Measurements from ENCODE around the gene EHMT1.
A peak's percentile ranks its signal among the peaks of the same experiment; 100 is the strongest.

The EHMT1 gene

DNA sequence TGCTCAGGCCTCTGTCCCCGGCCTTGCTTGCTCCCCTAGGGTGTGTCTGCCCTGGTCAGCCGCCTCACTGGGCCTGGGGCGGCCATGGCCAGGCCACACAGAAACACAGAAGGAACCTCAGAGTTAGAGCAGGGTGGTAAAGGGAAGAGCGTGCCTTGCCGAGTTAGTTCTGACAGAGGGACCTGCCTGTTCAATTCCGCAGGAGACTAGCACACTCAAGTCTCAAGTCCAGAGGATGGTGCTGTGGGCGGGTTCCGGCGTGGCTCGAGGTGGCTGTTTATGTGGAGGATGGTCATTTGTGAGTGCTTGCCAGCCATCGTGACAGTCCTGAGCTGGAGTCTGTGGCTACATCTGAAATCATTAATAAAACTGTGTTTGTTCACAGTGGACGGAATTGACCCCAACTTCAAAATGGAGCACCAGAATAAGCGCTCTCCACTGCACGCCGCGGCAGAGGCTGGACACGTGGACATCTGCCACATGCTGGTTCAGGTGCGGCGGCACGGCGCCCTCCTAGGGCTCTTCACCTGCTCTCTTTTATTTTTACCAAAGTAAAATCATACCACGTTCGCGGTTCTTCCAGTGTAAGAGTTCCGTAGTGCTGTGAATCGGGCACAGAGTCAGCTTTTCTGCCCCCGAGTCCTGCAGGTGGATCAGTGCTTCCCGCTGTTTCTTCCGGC lies 163.2 kb downstream of the EHMT1 start:
- TF ChIP-seq POLR2A (IDR thresholded peaks at IDR 0.05; ENCODE audit: low read depth, low read length) (no peak), TAF1 (IDR thresholded peaks at IDR 0.05; ENCODE audit: borderline replicate concordance, low read depth, low read length) (no peak), POLR2AphosphoS5 (IDR thresholded peaks at IDR 0.05; ENCODE audit: low read depth, low read length) (no peak)
- FAIRE-seq, result no peak
- no peak for DNase-seq (ENCODE audit: insufficient read length)

- FAIRE-seq (no peak), DNase-seq (ENCODE audit: insufficient read length) (no peak)
- no peak for TF ChIP-seq TAF1 (IDR thresholded peaks at IDR 0.05; ENCODE audit: borderline replicate concordance, low read depth, low read length)
- no peak for TF ChIP-seq POLR2AphosphoS5 (IDR thresholded peaks at IDR 0.05; ENCODE audit: low read depth, low read length)
- no peak for TF ChIP-seq POLR2A (IDR thresholded peaks at IDR 0.05; ENCODE audit: low read depth, low read length)
Observed at GRCh38 chr9:137783521-137783920, 164.7 kb downstream of the EHMT1 start.

DNA sequence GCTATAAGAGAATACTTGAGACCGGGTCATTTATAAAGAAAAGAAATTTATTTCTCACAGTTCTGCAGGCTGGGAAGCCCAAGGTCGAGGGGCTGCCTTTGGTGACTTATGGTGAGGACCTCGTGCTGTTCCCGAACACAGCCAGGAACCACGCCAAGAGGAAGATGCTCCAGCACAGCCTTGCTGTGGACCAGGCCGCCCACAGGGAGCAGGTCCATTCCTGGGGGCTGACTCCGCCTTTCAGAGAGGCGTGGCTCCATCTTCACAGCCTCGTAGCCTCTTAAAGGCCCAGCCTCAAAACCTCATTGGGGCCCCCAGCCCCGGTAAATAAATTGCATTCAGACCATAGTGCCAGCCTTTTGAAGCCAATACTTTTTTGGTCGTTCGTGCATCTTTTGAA lies 165.2 kb downstream of the EHMT1 start:
- no peak for TF ChIP-seq POLR2A (IDR thresholded peaks at IDR 0.05; ENCODE audit: low read depth, low read length)
- TF ChIP-seq POLR2AphosphoS5 (IDR thresholded peaks at IDR 0.05; ENCODE audit: low read depth, low read length), result no peak
- no peak for TF ChIP-seq TAF1 (IDR thresholded peaks at IDR 0.05; ENCODE audit: borderline replicate concordance, low read depth, low read length)
- DNase-seq (ENCODE audit: insufficient read length), result no peak
- no peak for FAIRE-seq

GRCh38 chr9:137784641-137785513 lies 166.1 kb downstream of the EHMT1 start:
- FAIRE-seq (no peak), DNase-seq (ENCODE audit: insufficient read length) (no peak)
- TF ChIP-seq POLR2AphosphoS5 (IDR thresholded peaks at IDR 0.05; ENCODE audit: low read depth, low read length) (0 out of 2 replicates have a peak, but pooled peaks have one; percentile 32), POLR2A (IDR thresholded peaks at IDR 0.05; ENCODE audit: low read depth, low read length) (peak; percentile 39; the same call in 1 of the 2 replicates), TAF1 (IDR thresholded peaks at IDR 0.05; ENCODE audit: borderline replicate concordance, low read depth, low read length) (no peak)

DNA sequence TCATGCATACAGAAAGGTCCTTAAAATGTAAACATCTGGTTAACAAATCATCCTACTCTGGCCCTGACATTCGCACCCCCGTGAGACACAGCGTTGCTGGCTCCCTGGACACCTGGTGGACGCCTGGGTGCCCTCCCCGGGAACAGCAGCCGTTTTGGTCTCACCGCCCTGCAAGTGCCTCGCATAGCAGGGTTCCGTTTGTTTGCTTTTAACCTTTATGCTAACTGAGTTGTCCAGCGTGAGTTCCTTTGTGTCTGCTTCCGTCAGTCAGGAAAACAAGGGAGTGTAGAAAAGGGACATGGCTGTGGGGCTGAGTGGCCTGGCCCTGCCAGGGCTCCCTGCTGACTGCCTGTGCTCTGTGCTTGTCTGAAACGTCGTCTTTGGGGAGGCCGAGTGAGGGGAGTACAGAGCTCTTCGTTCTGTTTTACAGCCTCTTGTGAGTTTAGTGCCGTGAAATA lies 166.9 kb downstream of the EHMT1 start:
- no peak for FAIRE-seq
- TF ChIP-seq TAF1 (IDR thresholded peaks at IDR 0.05; ENCODE audit: borderline replicate concordance, low read depth, low read length) (no peak), POLR2A (IDR thresholded peaks at IDR 0.05; ENCODE audit: low read depth, low read length) (no peak), POLR2AphosphoS5 (IDR thresholded peaks at IDR 0.05; ENCODE audit: low read depth, low read length) (no peak)
- no peak for DNase-seq (ENCODE audit: insufficient read length)

DNA sequence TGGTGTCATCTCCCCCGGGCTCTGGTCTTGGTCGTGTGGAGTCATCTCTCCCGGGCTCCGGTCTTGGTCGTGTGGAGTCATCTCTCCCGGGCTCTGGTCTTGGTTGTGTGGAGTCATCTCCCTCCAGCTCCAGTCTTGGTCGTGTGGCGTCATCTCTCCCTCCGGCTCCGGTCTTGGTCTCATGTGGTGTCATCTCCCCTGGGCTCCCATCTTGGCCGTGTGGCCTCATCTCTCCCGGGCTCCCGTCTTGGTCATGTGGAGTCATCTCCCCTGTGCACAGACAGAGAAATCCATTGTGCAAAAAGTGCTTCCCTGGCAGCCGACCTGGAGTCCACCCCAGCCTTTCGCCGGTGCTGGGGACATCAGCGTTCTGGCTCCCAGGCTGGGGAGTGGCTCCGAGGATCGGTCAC lies 167.7 kb downstream of the EHMT1 start:
- FAIRE-seq (no peak), DNase-seq (ENCODE audit: insufficient read length) (no peak)
- TF ChIP-seq POLR2A (IDR thresholded peaks at IDR 0.05; ENCODE audit: low read depth, low read length) (no peak), TAF1 (IDR thresholded peaks at IDR 0.05; ENCODE audit: borderline replicate concordance, low read depth, low read length) (no peak), POLR2AphosphoS5 (IDR thresholded peaks at IDR 0.05; ENCODE audit: low read depth, low read length) (no peak)

- no peak for FAIRE-seq
- 0 out of 2 replicates have a peak, but pooled peaks have one; percentile 20 for TF ChIP-seq POLR2AphosphoS5 (IDR thresholded peaks at IDR 0.05; ENCODE audit: low read depth, low read length)
- TF ChIP-seq POLR2A (IDR thresholded peaks at IDR 0.05; ENCODE audit: low read depth, low read length), result no peak
- DNase-seq (ENCODE audit: insufficient read length), result no peak
Observed at GRCh38 chr9:137787381-137787780, 168.6 kb downstream of the EHMT1 start.

DNA sequence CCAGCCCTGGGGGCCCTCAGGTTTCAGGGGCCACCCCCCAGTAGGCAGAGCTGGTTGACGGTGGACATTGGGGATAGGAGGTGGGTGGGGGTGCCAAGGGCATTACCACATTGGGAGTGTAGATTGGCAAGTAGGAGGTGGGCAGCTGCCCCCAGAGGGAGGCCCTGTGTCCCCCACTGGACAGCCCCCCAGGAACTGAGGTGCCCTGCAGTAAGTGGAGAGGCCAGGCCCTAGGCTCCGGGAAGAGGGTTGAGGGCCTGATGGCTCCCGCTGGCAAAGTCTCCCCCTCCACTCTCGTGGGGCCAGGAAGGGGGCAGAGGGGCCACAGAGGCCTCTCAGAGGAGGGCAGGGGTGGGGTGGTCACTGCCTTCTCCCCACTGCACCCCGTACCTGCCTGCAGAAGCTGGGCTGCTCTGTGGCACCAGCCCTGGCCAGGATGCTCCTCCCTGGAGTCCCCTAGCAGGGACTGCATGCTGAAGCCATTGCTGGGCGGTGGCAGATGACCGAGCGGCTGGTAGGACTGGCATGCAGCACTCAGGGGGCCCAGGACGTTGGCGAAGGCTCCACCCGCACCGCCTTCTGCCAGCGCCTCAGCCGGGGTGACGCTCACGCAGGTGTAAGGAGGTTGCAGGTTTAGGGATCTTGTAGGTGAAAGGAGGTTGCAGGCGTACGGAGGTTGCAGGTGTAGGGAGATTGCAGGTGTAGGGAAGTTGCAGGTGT lies 169.1 kb downstream of the EHMT1 start:
- DNase-seq (ENCODE audit: insufficient read length) (no peak), FAIRE-seq (no peak)
- TF ChIP-seq TAF1 (IDR thresholded peaks at IDR 0.05; ENCODE audit: borderline replicate concordance, low read depth, low read length), result no peak
- TF ChIP-seq POLR2A (IDR thresholded peaks at IDR 0.05; ENCODE audit: low read depth, low read length), result no peak
- TF ChIP-seq POLR2AphosphoS5 (IDR thresholded peaks at IDR 0.05; ENCODE audit: low read depth, low read length), result no peak

DNA sequence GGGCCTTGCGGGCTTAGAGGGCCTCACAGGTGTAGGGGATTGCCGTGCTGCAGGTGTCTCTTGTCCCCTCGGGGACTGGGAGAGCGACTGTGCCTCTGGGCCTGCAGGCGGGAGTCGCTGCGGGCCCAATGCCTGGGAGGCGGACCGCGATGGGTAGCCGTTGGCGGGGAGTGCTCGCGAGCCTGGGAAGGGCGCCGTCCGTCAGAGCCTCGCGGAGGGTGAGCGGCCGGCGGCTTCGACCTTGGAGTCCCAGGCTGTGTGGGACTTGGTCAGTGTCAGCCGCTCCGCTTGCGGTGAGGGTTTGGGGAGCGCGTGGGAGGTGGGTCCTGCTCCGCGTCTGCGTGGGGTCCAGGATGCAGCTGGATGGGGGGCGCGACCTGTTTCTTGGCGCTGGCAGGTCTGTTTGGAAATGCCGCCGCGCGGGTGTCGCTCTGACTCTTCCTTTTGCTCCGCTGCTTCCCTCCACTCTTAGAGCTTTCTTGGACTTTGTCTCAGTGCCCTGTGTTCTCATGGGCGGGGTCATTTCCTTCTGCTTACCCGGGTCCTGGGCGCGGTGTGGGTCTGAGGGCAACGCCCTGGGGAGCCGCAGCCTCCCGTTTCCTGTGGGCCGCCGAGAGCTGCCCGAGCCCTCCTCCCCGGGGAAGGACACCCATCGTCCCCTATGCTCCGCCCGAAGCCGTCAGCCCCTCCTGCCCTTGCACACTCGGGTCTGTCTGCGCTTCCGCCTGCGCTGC lies 169.9 kb downstream of the EHMT1 start:
- FAIRE-seq (no peak), DNase-seq (ENCODE audit: insufficient read length) (no peak)
- TF ChIP-seq POLR2AphosphoS5 (IDR thresholded peaks at IDR 0.05; ENCODE audit: low read depth, low read length), result no peak
- TF ChIP-seq POLR2A (IDR thresholded peaks at IDR 0.05; ENCODE audit: low read depth, low read length), result no peak
- no peak for TF ChIP-seq TAF1 (IDR thresholded peaks at IDR 0.05; ENCODE audit: borderline replicate concordance, low read depth, low read length)

DNA sequence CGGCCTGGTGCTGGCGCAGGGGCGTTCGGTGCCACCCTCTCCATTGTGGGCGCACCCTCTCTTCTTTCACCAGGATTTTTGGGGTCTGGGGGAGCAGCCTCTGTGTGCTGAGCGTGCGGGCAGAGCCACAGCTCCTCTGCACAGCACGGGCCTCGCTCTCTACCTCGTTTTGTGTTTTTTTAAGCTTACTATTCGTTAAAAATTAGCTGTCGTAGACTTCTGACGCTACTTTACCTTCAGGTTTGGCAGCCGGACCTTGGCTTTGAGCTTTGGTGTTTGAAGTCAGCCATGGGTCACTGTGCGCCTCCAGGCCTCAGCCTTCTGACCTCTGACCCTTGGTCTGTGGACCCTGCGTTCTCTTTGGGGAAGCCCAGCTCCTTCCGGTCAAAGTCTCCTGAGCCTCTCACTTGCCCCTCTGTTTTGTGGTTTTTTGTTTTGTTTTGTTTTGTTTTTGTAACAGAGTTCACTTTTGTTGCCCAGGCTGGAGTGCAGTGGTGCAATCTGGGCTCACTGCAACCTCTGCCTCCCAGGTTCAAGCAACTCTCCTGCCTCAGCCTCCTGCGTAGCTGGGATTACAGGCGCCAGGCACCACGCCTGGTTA lies 170.6 kb downstream of the EHMT1 start:
- FAIRE-seq, result no peak

More for the DNA sequence above, 170.6 kb downstream of the EHMT1 start:
- TF ChIP-seq POLR2A (IDR thresholded peaks at IDR 0.05; ENCODE audit: low read depth, low read length) (no peak), POLR2AphosphoS5 (IDR thresholded peaks at IDR 0.05; ENCODE audit: low read depth, low read length) (no peak), TAF1 (IDR thresholded peaks at IDR 0.05; ENCODE audit: borderline replicate concordance, low read depth, low read length) (no peak)
- DNase-seq (ENCODE audit: insufficient read length), result no peak
